Bladder microvascular endothelial cell (primary cell): ENCODE results near the gene SHISAL2A. TPM values are rescaled to one million over a fixed set of nuclear protein-coding genes. Genes with fewer than 3 reads are reported as not detected.

Experiments
- total RNA-seq: library from RNA; depleted of rRNA; stranded (reverse); fragments of >200 nt; gene quantifications from 2 replicates; pipeline ENCODE4 v1.2.3, GENCODE V29; 2014

The SHISAL2A gene
- not detected in 2 replicates for total RNA-seq

DNA sequence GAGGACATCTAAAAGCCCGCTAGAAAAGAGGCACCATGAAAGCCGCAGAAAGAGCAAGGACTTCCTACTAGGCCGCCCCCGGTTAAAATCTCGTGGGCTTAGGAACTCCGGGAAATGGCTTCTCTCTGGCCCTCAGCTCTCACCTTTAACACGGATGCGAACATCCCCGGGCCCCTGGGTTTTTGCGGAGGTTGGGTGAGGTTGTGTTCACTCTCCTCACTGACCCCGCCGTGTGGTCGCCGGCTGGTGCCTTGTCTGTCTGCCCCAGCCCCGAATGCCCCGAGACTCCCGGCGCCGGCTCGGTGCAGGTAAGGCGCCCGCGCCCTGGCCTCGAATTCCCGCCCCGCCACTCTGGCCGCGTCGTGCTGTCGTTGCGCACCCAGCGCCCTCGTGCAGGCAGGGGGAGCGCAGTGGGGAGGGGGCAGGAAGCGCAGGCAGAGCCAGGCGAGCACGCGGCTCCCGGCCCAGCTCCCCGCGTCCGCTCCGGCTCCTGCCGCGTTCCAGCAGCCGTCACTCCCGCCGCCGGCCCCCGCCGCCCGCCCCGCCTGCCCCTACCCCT, at the start of gene SHISAL2A:
TSS of gene SHISAL2A (plus strand) at position 437 of the 559 bp plus-strand sequence. CDS start 326 bp downstream, outside the sequence.

DNA sequence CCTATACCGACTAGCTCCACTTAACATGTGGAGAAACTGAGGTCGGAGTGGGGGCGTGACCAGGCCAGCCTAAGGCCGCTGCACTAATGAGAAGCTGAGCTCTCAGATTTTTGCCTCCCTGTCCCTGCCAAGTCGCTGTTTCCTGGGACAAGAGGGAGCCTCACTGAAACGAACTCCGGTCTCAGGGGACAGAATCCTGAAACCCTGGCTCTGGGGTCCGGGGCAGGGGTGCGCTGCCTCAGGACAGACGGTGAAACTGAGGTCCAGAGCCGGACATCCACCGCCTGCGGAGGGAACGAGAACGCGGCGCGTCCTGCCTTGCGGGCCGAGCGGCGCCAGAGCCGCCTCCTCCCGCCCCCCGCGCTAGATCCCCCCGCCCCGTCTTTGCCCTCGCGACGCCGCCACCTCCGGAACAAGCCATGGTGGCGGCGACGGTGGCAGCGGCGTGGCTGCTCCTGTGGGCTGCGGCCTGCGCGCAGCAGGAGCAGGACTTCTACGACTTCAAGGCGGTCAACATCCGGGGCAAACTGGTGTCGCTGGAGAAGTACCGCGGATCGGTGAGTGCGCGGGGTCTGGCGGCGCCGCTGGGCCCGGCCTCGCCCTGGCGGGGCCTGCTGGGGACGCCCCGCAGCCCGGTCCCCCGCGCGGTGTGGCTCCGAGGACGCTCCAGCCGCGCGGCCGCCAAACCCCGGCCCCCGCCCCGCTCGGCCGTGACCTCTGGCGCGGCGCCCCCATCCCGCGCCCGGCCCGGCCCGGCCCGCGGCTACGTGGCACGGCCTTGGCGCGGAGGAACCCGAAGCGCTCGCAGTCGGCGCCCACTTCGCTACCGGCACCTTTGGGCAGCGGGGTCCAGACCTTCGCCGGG, 30.7 kb upstream of the SHISAL2A start, which contains the start of gene GPX7:
TSS of gene GPX7 (plus strand) at position 381 of the 865 bp plus-strand sequence. CDS start at position 420, 39 bp downstream.

DNA sequence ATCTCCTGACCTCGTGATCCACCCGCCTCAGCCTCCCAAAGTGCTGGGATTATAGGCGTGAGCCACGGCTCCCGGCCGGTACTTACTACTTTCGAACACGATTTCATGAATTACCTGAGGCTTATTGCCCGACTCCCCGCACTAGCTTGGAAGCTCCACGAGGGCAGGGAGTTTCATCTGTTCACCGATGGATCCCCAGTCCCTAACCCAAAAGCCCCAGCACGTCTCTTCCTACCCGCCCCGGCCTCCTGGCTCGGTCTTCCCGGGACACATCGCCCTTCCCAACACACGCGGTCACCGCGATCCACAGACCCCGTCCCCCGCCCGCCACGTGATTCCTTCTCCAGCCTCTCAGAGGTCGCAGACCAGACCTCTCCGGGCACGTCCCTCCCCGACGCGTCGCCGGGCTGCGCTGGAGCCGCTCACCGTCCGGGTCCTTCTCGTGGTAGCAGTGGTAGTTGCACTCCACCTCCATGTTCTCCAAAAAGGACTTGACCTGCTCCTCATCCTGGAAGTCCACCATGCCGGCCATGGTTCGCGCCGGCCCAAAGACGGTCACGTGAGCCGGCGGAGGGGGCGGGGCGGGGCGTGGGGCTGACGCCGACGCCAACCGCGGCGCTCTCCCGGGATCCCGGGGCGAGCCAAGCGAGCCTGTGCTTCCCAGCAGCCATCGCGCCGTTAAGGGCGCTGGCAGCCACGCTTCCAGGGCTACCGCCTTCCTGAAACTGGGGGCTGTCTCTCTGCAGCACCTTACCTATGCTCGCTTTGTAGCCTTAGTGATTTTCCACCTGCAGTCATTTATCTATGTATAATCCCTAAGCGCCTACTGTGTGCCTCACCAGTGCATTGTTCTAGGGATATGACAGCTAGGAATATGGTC, 65.1 kb downstream of the SHISAL2A start, which contains the start of gene COA7:
TSS of gene COA7 (minus strand) at position 553 of the 880 bp plus-strand sequence. CDS start at position 532, 21 bp downstream.

Other genes with a start within 250 kb of the SHISAL2A start
- gene ORC1, start 228.7 kb upstream of the SHISAL2A start, total RNA-seq = 4.8 and 5.3 TPM in 2 replicates
- 6.6 and 15.9 TPM in 2 replicates for gene PRPF38A, start 228.6 kb upstream of the SHISAL2A start, total RNA-seq
- gene TUT4, start 80.1 kb upstream of the SHISAL2A start, total RNA-seq = 10.4 and 34.2 TPM in 2 replicates
- gene GPX7, start 30.8 kb upstream of the SHISAL2A start, total RNA-seq = 7.0 and 15.4 TPM in 2 replicates
- gene COA7, start 65.2 kb downstream of the SHISAL2A start, total RNA-seq = 7.3 and 13.3 TPM in 2 replicates
- gene ZYG11B, start 93.3 kb downstream of the SHISAL2A start, total RNA-seq = 18.0 and 29.2 TPM in 2 replicates
- 0.16 and 0.31 TPM in 2 replicates for gene ZYG11A, start 209.6 kb downstream of the SHISAL2A start, total RNA-seq